Testis (tissue), 3 donors: ENCODE measurements around the gene COA4. TPM values are rescaled to one million over a fixed set of nuclear protein-coding genes. Genes with fewer than 3 reads are reported as not detected.

Experiments
- DNase-seq: peaks from one replicate; pipeline ENCODE4 v3.0.0-alpha.2; 2019
- H3K27ac ChIP-seq, 2 donors: fragments of 200-600 bp; sonication (generic); one replicate each; pipeline ENCODE4 v1.5.1; 2019
- H3K27me3 ChIP-seq: fragments of 200-600 bp; sonication (generic); one replicate; pipeline ENCODE4 v1.5.1; 2019
- H3K36me3 ChIP-seq: fragments of 200-600 bp; sonication (generic); one replicate; pipeline ENCODE4 v1.5.1; 2017; ENCODE audit warnings: low read depth; ENCODE audit errors: missing control alignments
- H3K4me1 ChIP-seq: fragments of 200-600 bp; sonication (generic); one replicate; pipeline ENCODE4 v1.5.1; 2019
- H3K4me3 ChIP-seq, 2 donors: fragments of 200-600 bp; sonication (generic); one replicate each; pipeline ENCODE4 v1.5.1; 2017 to 2019
- H3K9me3 ChIP-seq: fragments of 200-600 bp; sonication (generic); one replicate; pipeline ENCODE4 v1.5.1; 2017
- POLR2A ChIP-seq: fragments of 450-650 bp; IDR thresholded peaks from one replicate; pipeline ENCODE4 v1.6.1; 2017; ENCODE audit warnings: antibody characterized with exemption, mild to moderate bottlenecking, moderate library complexity
- WGBS, 2 donors: methylation state at CpG; one replicate each; pipeline ENCODE4 v1.1.5; 2018; 5-methylcytosine and 5-hydroxymethylcytosine counted together
- intact Hi-C: fragments of 100-400 bp; cut with DNase I; formaldehyde crosslinking; loops from one replicate; pipeline ENCODE4 v1.15.1; 2023; ENCODE audit warnings: low total_unique reads
- polyA plus RNA-seq: library from polyadenylated mRNA; stranded (reverse); fragments of 350-450 nt; fragmentation: Illumina TruSeq; extraction: RNeasy Lipid Tissue Mini Kit (QIAGEN cat#74804); gene quantifications from one replicate; pipeline ENCODE4 v1.2.3, GENCODE V29; 2014; ENCODE audit warnings: low read depth, low replicate concordance; ENCODE audit not compliant: insufficient read depth
- total RNA-seq, 2 donors: library from RNA; depleted of rRNA; stranded (reverse); fragments of >200 nt; gene quantifications; one replicate each; pipeline ENCODE4 v1.2.3, GENCODE V29; 2016
- TF ChIP-seq, protein P1 (sequence below), 3 experiments: fragments of 450-650 bp in 2 of 3; fragments of 200-600 bp in 1 of 3; sonication (generic) in 1 of 3; IDR thresholded peaks; one replicate each; pipeline ENCODE4 v1.5.1; 2016 to 2019; ENCODE audit warnings: antibody characterized with exemption in 3 of 3, mild to moderate bottlenecking in 2 of 3, moderate library complexity in 1 of 3

Gene COA4
- total and polyA plus RNA-seq, 3 donors from 2014 or later: 60.5 to 76.5 (median 69.4) TPM

GRCh38 chr11:73913472-73913871 is 36.8 kb upstream of the COA4 start:
- no peak for DNase-seq
- no peaks in the 10 kb centered on the region for H3K36me3 ChIP-seq
- no peaks in the 10 kb centered on the region for H3K4me1 ChIP-seq
- H3K27me3 ChIP-seq: no peaks in the 10 kb centered on the region
- TF ChIP-seq, protein P1, sequence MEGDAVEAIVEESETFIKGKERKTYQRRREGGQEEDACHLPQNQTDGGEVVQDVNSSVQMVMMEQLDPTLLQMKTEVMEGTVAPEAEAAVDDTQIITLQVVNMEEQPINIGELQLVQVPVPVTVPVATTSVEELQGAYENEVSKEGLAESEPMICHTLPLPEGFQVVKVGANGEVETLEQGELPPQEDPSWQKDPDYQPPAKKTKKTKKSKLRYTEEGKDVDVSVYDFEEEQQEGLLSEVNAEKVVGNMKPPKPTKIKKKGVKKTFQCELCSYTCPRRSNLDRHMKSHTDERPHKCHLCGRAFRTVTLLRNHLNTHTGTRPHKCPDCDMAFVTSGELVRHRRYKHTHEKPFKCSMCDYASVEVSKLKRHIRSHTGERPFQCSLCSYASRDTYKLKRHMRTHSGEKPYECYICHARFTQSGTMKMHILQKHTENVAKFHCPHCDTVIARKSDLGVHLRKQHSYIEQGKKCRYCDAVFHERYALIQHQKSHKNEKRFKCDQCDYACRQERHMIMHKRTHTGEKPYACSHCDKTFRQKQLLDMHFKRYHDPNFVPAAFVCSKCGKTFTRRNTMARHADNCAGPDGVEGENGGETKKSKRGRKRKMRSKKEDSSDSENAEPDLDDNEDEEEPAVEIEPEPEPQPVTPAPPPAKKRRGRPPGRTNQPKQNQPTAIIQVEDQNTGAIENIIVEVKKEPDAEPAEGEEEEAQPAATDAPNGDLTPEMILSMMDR (IDR thresholded peaks at IDR 0.05): no peak
- TF ChIP-seq POLR2A: no peak
- H3K4me3 ChIP-seq: no peak overlapping the region
- no peak overlapping the region for H3K27ac ChIP-seq
- no peaks in the 10 kb centered on the region for H3K9me3 ChIP-seq
- intact Hi-C loops: no loop called here

DNA sequence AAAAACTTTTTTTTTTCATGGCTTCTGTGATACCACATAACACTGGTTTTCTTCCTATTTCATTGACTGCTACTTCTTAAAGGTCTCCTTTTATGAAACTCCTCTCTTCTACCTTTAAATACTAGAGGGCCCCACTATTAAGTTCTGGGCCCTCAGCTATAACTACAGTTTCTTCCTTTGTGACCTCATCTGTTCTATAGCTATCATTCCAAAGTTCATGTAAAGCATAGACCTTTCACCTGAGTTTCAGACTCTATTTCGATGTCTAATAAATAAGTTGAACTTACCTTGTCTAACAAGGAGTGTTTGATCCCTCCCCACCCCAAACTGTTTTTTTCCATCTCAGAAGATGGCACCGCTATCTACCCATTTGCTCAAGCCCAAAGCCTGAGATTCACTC is 35.4 kb upstream of the COA4 start:
- Histone ChIP-seq H3K27me3 (no peaks in the 10 kb centered on the region), H3K4me3 (no peak overlapping the region), H3K36me3 (no peaks in the 10 kb centered on the region), H3K4me1 (no peaks in the 10 kb centered on the region), H3K27ac (no peak overlapping the region), H3K9me3 (no peaks in the 10 kb centered on the region)
- no peak for DNase-seq
- intact Hi-C loops: no loop called here
- TF ChIP-seq POLR2A: no peak
- TF ChIP-seq, protein P1 (IDR thresholded peaks at IDR 0.05): no peak
- WGBS, 2 donors: 96 to 97% methylated on average over 2 of the region's 2 CpGs

DNA sequence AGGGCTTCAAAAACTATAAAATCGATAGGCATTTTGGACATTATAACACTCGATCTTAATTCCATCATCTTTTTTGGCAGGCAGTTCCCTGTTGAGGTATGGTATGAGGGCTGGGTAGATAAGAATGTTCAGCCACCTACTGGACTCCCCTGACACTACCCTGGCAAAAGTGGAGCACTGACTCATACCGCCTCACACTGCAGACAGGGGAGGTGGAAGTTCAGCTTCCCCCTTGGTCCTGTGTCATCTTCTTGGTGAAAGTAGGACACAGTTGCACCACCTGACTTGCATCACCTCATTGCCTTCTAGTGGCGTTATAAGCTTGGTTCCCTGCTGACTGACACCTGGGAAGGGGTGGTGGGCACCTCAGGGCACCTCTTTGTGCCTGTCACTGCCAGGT is 30.5 kb upstream of the COA4 start:
- no peaks in the 10 kb centered on the region for H3K36me3 ChIP-seq
- TF ChIP-seq, protein P1 (IDR thresholded peaks at IDR 0.05): no peak
- no peak for TF ChIP-seq POLR2A
- no peaks in the 10 kb centered on the region for H3K27me3 ChIP-seq
- no peak overlapping the region for H3K27ac ChIP-seq
- WGBS, 2 donors: 86 to 89% methylated on average over 4 of the region's 4 CpGs
- no peak overlapping the region for H3K4me3 ChIP-seq
- H3K4me1 ChIP-seq: no peaks in the 10 kb centered on the region
- no peaks in the 10 kb centered on the region for H3K9me3 ChIP-seq
- no peak for DNase-seq
- intact Hi-C loops: no loop called here

- intact Hi-C loops: no loop called here
These were observed 25.7 kb upstream of the COA4 start for GRCh38 chr11:73902303-73902702.

More at GRCh38 chr11:73902303-73902702, 25.7 kb upstream of the COA4 start:
- Histone ChIP-seq H3K36me3 (no peaks in the 10 kb centered on the region), H3K4me1 (no peaks in the 10 kb centered on the region), H3K4me3 (no peak overlapping the region), H3K27me3 (no peaks in the 10 kb centered on the region), H3K27ac (no peak overlapping the region), H3K9me3 (no peaks in the 10 kb centered on the region)
- no peak for TF ChIP-seq POLR2A
- TF ChIP-seq, protein P1 (IDR thresholded peaks at IDR 0.05): no peak
- no peak for DNase-seq
- WGBS, 2 donors: 94 to 95% methylated on average over 1 of the region's 1 CpG
